Neural progenitor cell (in vitro differentiated cells): ENCODE measurements around the gene PRSS2. TPM values are rescaled to one million over a fixed set of nuclear protein-coding genes. Genes with fewer than 3 reads are reported as not detected.

Source experiments
- DNase-seq: peaks from one replicate; pipeline ENCODE4 v3.0.0-alpha.2; 2016; ENCODE audit warnings: low spot score
- H2AFZ ChIP-seq: fragments of 200-600 bp; sonication (generic); replicated peaks from 2 replicates; pipeline ENCODE4 v1.6.1; 2016; ENCODE audit warnings: antibody characterized with exemption
- H3F3A ChIP-seq: fragments of 200-600 bp; sonication (generic); 2 replicates; pipeline ENCODE4 v1.6.1; 2016; ENCODE audit warnings: antibody characterized with exemption, low read depth
- H3K27ac ChIP-seq: fragments of 200-600 bp; sonication (generic); 2 replicates; pipeline ENCODE4 v1.5.1; 2016; ENCODE audit warnings: mild to moderate bottlenecking
- H3K27me3 ChIP-seq: fragments of 200-600 bp; sonication (generic); 2 replicates; pipeline ENCODE4 v1.6.1; 2016; ENCODE audit warnings: mild to moderate bottlenecking, moderate library complexity
- H3K36me3 ChIP-seq: fragments of 200-600 bp; sonication (generic); 2 replicates; pipeline ENCODE4 v1.5.1; 2016
- H3K4me1 ChIP-seq: fragments of 200-600 bp; sonication (generic); 2 replicates; pipeline ENCODE4 v1.6.1; 2016; ENCODE audit warnings: mixed run types
- H3K4me2 ChIP-seq: fragments of 200-600 bp; sonication (generic); 2 replicates; pipeline ENCODE4 v1.6.1; 2016
- H3K4me3 ChIP-seq: fragments of 200-600 bp; sonication (generic); 2 replicates; pipeline ENCODE4 v1.5.1; 2016
- H3K79me2 ChIP-seq: fragments of 200-600 bp; sonication (generic); 2 replicates; pipeline ENCODE4 v1.6.1; 2016; ENCODE audit warnings: low read depth
- H3K9ac ChIP-seq: fragments of 200-600 bp; sonication (generic); 2 replicates; pipeline ENCODE4 v1.6.1; 2016
- H3K9me3 ChIP-seq: fragments of 200-600 bp; sonication (generic); 2 replicates; pipeline ENCODE4 v1.5.1; 2016; ENCODE audit warnings: low read depth
- H4K20me1 ChIP-seq: fragments of 200-600 bp; sonication (generic); 2 replicates; pipeline ENCODE4 v1.6.1; 2016; ENCODE audit warnings: low read depth
- H3K27ac Mint-ChIP-seq: 3 replicates; pipeline ENCODE4 v1.8.0; 2021; ENCODE audit warnings: mixed read lengths
- H3K27me3 Mint-ChIP-seq: 2 replicates; pipeline ENCODE4 v1.8.0; 2022; ENCODE audit warnings: low read depth, mild to moderate bottlenecking, inconsistent platforms, moderate library complexity, mixed read lengths; ENCODE audit not compliant: insufficient read depth
- H3K36me3 Mint-ChIP-seq: 3 replicates; pipeline ENCODE4 v1.8.0; 2021; ENCODE audit warnings: mixed read lengths
- H3K4me1 Mint-ChIP-seq: 3 replicates; pipeline ENCODE4 v1.8.0; 2021; ENCODE audit warnings: mixed read lengths
- H3K4me3 Mint-ChIP-seq: 3 replicates; pipeline ENCODE4 v1.8.0; 2021; ENCODE audit warnings: mild to moderate bottlenecking, moderate library complexity, mixed read lengths
- H3K9me3 Mint-ChIP-seq: 3 replicates; pipeline ENCODE4 v1.8.0; 2020; ENCODE audit warnings: mixed read lengths
- EZH2 ChIP-seq: fragments of 200-600 bp; sonication (generic); IDR thresholded peaks from 2 replicates; pipeline ENCODE4 v1.6.1; 2017; ENCODE audit warnings: antibody characterized with exemption, mild to moderate bottlenecking, moderate library complexity
- EZH2phosphoT487 ChIP-seq: fragments of 200-600 bp; sonication (generic); IDR thresholded peaks from 2 replicates; pipeline ENCODE4 v1.6.1; 2017; ENCODE audit warnings: antibody characterized with exemption
- total RNA-seq: library from RNA; depleted of rRNA; stranded (reverse); fragments of >200 nt; gene quantifications from 2 replicates; pipeline ENCODE4 v1.2.3, GENCODE V29; 2015; ENCODE audit warnings: low replicate concordance
- TF ChIP-seq, protein P1 (sequence below): fragments of 200-600 bp; sonication (generic); IDR thresholded peaks from 2 replicates; pipeline ENCODE4 v1.5.1; 2017; ENCODE audit warnings: antibody characterized with exemption, mild to moderate bottlenecking

PRSS2 gene
- total RNA-seq, 1 donor from 2014 or later = not detected

DNA sequence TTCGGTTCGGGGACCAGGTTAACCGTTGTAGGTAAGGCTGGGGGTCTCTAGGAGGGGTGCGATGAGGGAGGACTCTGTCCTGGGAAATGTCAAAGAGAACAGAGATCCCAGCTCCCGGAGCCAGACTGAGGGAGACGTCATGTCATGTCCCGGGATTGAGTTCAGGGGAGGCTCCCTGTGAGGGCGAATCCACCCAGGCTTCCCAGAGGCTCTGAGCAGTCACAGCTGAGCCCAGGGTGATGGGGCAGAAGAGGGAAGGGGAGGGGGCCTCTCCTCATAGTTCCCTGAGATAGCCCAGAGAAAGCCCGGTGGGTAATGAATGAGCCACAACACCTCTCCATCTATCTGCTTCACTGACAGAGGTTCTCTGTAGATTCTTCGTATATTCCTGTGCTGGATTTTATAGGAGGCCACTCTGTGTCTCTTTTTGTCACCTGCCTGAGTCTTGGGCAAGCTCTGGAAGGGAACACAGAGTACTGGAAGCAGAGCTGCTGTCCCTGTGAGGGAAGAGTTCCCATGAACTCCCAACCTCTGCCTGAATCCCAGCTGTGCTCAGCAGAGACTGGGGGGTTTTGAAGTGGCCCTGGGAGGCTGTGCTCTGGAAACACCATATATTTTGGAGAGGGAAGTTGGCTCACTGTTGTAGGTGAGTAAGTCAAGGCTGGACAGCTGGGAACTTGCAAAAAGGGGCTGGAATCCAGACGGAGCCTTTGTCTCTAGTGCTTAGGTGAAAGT is 16.4 kb downstream of the PRSS2 start:
- no peaks in the 10 kb centered on the region for H3K4me1 Mint-ChIP-seq
- no peak overlapping the region for H3K9ac ChIP-seq
- H3K27me3 ChIP-seq = peaks cover 10% of the 10 kb centered on the region
- H2AFZ ChIP-seq = no peak overlapping the region
- H3K36me3 Mint-ChIP-seq = no peaks in the 10 kb centered on the region
- H3K9me3 Mint-ChIP-seq = no peaks in the 10 kb centered on the region
- H3F3A ChIP-seq = no peaks in the 10 kb centered on the region
- H3K79me2 ChIP-seq = no peaks in the 10 kb centered on the region
- H3K27me3 Mint-ChIP-seq = peaks cover 2% of the 10 kb centered on the region
- TF ChIP-seq EZH2 (no peak), EZH2phosphoT487 (no peak)
- TF ChIP-seq, protein P1, sequence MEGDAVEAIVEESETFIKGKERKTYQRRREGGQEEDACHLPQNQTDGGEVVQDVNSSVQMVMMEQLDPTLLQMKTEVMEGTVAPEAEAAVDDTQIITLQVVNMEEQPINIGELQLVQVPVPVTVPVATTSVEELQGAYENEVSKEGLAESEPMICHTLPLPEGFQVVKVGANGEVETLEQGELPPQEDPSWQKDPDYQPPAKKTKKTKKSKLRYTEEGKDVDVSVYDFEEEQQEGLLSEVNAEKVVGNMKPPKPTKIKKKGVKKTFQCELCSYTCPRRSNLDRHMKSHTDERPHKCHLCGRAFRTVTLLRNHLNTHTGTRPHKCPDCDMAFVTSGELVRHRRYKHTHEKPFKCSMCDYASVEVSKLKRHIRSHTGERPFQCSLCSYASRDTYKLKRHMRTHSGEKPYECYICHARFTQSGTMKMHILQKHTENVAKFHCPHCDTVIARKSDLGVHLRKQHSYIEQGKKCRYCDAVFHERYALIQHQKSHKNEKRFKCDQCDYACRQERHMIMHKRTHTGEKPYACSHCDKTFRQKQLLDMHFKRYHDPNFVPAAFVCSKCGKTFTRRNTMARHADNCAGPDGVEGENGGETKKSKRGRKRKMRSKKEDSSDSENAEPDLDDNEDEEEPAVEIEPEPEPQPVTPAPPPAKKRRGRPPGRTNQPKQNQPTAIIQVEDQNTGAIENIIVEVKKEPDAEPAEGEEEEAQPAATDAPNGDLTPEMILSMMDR = no peak
- H3K4me2 ChIP-seq = no peak overlapping the region
- H3K36me3 ChIP-seq = no peaks in the 10 kb centered on the region
- no peaks in the 10 kb centered on the region for H3K4me1 ChIP-seq
- H3K4me3 Mint-ChIP-seq = no peak overlapping the region
- DNase-seq = no peak
- H3K27ac ChIP-seq = no peak overlapping the region
- H3K4me3 ChIP-seq = no peak overlapping the region
- no peaks in the 10 kb centered on the region for H4K20me1 ChIP-seq
- H3K27ac Mint-ChIP-seq = no peak overlapping the region
- no peaks in the 10 kb centered on the region for H3K9me3 ChIP-seq

DNA sequence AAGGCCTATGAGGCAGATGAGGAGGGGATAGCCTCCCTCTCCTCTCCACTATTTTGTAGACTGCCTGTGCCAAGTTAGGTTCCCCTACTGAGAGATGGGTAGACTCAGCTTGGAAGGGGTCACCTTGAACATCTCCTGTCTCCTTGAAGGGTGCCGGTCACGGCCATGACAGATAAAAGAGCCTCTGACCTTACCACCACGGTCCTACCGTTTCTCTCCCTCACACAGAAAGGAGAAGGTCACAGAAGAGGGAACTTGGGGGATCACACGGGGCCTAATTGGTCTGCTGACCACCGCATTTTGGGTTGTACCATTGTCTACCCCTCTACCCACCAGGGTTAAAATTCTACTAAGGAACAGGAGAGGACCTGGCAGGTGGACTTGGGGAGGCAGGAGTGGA is 17.0 kb downstream of the PRSS2 start:
- Histone ChIP-seq H3F3A (no peaks in the 10 kb centered on the region), H4K20me1 (no peaks in the 10 kb centered on the region), H3K9ac (no peak overlapping the region), H3K27ac (no peak overlapping the region), H3K4me2 (no peak overlapping the region), H3K4me1 (no peaks in the 10 kb centered on the region), H2AFZ (no peak overlapping the region), H3K9me3 (no peaks in the 10 kb centered on the region), H3K79me2 (no peaks in the 10 kb centered on the region), H3K36me3 (no peaks in the 10 kb centered on the region), H3K27me3 (peaks cover 4% of the 10 kb centered on the region), H3K4me3 (no peak overlapping the region)
- peaks cover 6% of the 10 kb centered on the region for H3K27me3 Mint-ChIP-seq
- H3K4me3 Mint-ChIP-seq = no peak overlapping the region
- no peak for DNase-seq
- TF ChIP-seq EZH2 = no peak
- TF ChIP-seq EZH2phosphoT487 = no peak
- TF ChIP-seq, protein P1 = no peak
- H3K36me3 Mint-ChIP-seq = no peaks in the 10 kb centered on the region
- no peaks in the 10 kb centered on the region for H3K9me3 Mint-ChIP-seq
- no peak overlapping the region for H3K27ac Mint-ChIP-seq
- H3K4me1 Mint-ChIP-seq = no peaks in the 10 kb centered on the region

DNA sequence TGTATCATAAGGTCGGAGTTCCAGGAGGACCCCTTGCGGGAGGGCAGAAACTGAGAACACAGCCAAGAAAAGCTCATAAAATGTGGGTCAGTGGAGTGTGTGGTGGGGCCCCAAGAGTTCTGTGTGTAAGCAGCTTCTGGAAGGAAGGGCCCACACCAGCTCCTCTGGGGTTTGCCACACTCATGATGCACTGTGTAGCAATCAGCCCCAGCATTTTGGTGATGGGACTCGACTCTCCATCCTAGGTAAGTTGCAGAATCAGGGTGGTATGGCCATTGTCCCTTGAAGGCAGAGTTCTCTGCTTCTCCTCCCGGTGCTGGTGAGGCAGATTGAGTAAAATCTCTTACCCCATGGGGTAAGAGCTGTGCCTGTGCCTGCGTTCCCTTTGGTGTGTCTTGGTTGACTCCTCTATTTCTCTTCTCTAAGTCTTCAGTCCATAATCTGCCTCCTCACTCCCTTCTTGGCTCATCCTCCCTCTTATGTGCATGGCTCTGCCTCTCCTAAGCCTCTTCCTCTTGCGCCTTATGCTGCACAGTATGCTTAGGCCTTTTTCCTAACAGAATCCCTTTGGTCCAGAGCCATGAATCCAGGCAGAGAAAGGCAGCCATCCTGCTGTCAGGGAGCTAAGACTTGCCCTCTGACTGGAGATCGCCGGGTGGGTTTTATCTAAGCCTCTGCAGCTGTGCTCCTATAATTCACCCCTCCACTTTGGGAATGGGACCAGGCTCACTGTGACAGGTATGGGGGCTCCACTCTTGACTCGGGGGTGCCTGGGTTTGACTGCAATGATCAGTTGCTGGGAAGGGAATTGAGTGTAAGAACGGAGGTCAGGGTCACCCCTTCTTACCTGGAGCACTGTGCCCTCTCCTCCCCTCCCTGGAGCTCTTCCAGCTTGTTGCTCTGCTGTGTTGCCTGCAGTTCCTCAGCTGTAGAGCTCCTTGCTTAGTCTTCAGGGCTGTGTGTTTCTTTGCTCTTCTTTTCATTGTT is 17.8 kb downstream of the PRSS2 start:
- H3F3A ChIP-seq = no peaks in the 10 kb centered on the region
- no peaks in the 10 kb centered on the region for H3K9me3 ChIP-seq
- no peak overlapping the region for H3K27ac Mint-ChIP-seq
- no peak overlapping the region for H3K4me3 Mint-ChIP-seq
- DNase-seq = no peak
- H3K36me3 Mint-ChIP-seq = no peaks in the 10 kb centered on the region
- no peak overlapping the region for H3K9ac ChIP-seq
- no peak overlapping the region for H3K4me3 ChIP-seq
- no peak overlapping the region for H3K4me2 ChIP-seq
- H3K27ac ChIP-seq = no peak overlapping the region
- H3K27me3 Mint-ChIP-seq = peaks cover 10% of the 10 kb centered on the region
- no peak overlapping the region for H2AFZ ChIP-seq
- H3K27me3 ChIP-seq = no peaks in the 10 kb centered on the region
- no peaks in the 10 kb centered on the region for H3K36me3 ChIP-seq
- no peaks in the 10 kb centered on the region for H3K4me1 Mint-ChIP-seq
- H3K79me2 ChIP-seq = no peaks in the 10 kb centered on the region
- no peaks in the 10 kb centered on the region for H3K9me3 Mint-ChIP-seq
- no peaks in the 10 kb centered on the region for H3K4me1 ChIP-seq
- TF ChIP-seq, protein P1 = no peak
- TF ChIP-seq EZH2 (no peak), EZH2phosphoT487 (no peak)
- H4K20me1 ChIP-seq = no peaks in the 10 kb centered on the region
